Mesendoderm (in vitro differentiated cells): Measurements from ENCODE around the gene DEK.

Source experiments
- DNase-seq: peaks from one replicate; pipeline ENCODE4 v3.0.0; 2013
- H2AK5ac ChIP-seq: 2 replicates; pipeline ENCODE4 v1.6.1; 2013; ENCODE audit warnings: low read length, inconsistent platforms
- H2BK120ac ChIP-seq: 2 replicates; pipeline ENCODE4 v1.6.1; 2013; ENCODE audit warnings: low read depth, mild to moderate bottlenecking, low read length, moderate library complexity, mixed read lengths
- H2BK15ac ChIP-seq: replicated peaks from 2 replicates; pipeline ENCODE4 v1.6.1; 2013; ENCODE audit warnings: low read depth, mild to moderate bottlenecking, moderate library complexity
- H2BK5ac ChIP-seq: 2 replicates; pipeline ENCODE4 v1.6.1; 2013; ENCODE audit warnings: low read length, inconsistent platforms
- H3K18ac ChIP-seq: 2 replicates; pipeline ENCODE4 v1.6.1; 2013; ENCODE audit warnings: mild to moderate bottlenecking, low read length, mixed read lengths
- H3K23ac ChIP-seq: one replicate; pipeline ENCODE4 v1.6.1; 2013; ENCODE audit warnings: low read length
- H3K27ac ChIP-seq: 2 replicates; pipeline ENCODE4 v1.5.1; 2013; ENCODE audit warnings: low read depth, mild to moderate bottlenecking, inconsistent platforms, low read length, moderate library complexity
- H3K27me3 ChIP-seq: 2 replicates; pipeline ENCODE4 v1.6.1; 2013; ENCODE audit warnings: low read length, control low read depth, mild to moderate bottlenecking, inconsistent platforms; ENCODE audit not compliant: insufficient read depth, poor library complexity
- H3K36me3 ChIP-seq: 2 replicates; pipeline ENCODE4 v1.6.1; 2013; ENCODE audit warnings: low read length, inconsistent platforms; ENCODE audit not compliant: control insufficient read depth, insufficient read depth
- H3K4ac ChIP-seq: one replicate; pipeline ENCODE4 v1.6.1; 2013; ENCODE audit warnings: low read depth, mild to moderate bottlenecking, low read length, moderate library complexity
- H3K4me1 ChIP-seq: 2 replicates; pipeline ENCODE4 v1.6.1; 2013; ENCODE audit warnings: low read depth, low read length, inconsistent platforms; ENCODE audit not compliant: control insufficient read depth
- H3K4me2 ChIP-seq: 2 replicates; pipeline ENCODE4 v1.6.1; 2013; ENCODE audit warnings: low read length
- H3K4me3 ChIP-seq: 2 replicates; pipeline ENCODE4 v1.5.1; 2013; ENCODE audit warnings: mild to moderate bottlenecking, low read length
- H3K56ac ChIP-seq: one replicate; pipeline ENCODE4 v1.6.1; 2013; ENCODE audit warnings: low read length
- H3K79me1 ChIP-seq: 2 replicates; pipeline ENCODE4 v1.6.1; 2013; ENCODE audit warnings: low read length, inconsistent platforms
- H3K79me2 ChIP-seq: 2 replicates; pipeline ENCODE4 v1.6.1; 2013; ENCODE audit warnings: mild to moderate bottlenecking, low read length; ENCODE audit not compliant: control insufficient read depth, insufficient read depth
- H3K9ac ChIP-seq: 2 replicates; pipeline ENCODE4 v1.6.1; 2013; ENCODE audit warnings: low read length, inconsistent platforms
- H4K5ac ChIP-seq: one replicate; pipeline ENCODE4 v1.6.1; 2013; ENCODE audit warnings: low read length
- H4K8ac ChIP-seq: one replicate; pipeline ENCODE4 v1.6.1; 2013; ENCODE audit warnings: low read depth, mild to moderate bottlenecking, control low read depth, low read length, moderate library complexity
- WGBS: extraction: QIAGEN DNeasy Blood & Tissue Kit; methylation state at CpG from one replicate; pipeline ENCODE4 v1.1.7; 2013; ENCODE audit warnings: low lambda C conversion rate, missing lambda C conversion rate; ENCODE audit not compliant: insufficient coverage; ENCODE audit errors: extremely low coverage; 5-methylcytosine and 5-hydroxymethylcytosine counted together

The DEK gene

GRCh38 chr6:18264923-18265377 lies 620 bp upstream of the DEK start:
- no peak overlapping the region for H4K8ac ChIP-seq
- peak overlapping the region; percentile 77 for H3K9ac ChIP-seq
- peak overlapping the region; percentile 62 for H3K18ac ChIP-seq
- H3K4me3 ChIP-seq: peak overlapping the region; percentile 50
- H3K4ac ChIP-seq: peak overlapping the region; percentile 96
- H3K56ac ChIP-seq: peak overlapping the region; percentile 84
- H3K23ac ChIP-seq: no peak overlapping the region
- H3K4me1 ChIP-seq: peaks cover 5% of the 10 kb centered on the region
- no peaks in the 10 kb centered on the region for H3K36me3 ChIP-seq
- H2BK120ac ChIP-seq: no peak overlapping the region
- peak overlapping the region; percentile 40 for H2AK5ac ChIP-seq
- H3K79me1 ChIP-seq: no peaks in the 10 kb centered on the region
- H3K27me3 ChIP-seq: no peaks in the 10 kb centered on the region
- peak overlapping the region; percentile 6 for H4K5ac ChIP-seq
- no peak overlapping the region for H2BK5ac ChIP-seq
- no peak overlapping the region for H2BK15ac ChIP-seq
- H3K27ac ChIP-seq: peak overlapping the region; percentile 57
- peaks cover 41% of the 10 kb centered on the region for H3K79me2 ChIP-seq
- H3K4me2 ChIP-seq: peak overlapping the region; percentile 63
- WGBS: no CpG with 5 or more reads among the region's 11 CpGs
- no peak for DNase-seq

DNA sequence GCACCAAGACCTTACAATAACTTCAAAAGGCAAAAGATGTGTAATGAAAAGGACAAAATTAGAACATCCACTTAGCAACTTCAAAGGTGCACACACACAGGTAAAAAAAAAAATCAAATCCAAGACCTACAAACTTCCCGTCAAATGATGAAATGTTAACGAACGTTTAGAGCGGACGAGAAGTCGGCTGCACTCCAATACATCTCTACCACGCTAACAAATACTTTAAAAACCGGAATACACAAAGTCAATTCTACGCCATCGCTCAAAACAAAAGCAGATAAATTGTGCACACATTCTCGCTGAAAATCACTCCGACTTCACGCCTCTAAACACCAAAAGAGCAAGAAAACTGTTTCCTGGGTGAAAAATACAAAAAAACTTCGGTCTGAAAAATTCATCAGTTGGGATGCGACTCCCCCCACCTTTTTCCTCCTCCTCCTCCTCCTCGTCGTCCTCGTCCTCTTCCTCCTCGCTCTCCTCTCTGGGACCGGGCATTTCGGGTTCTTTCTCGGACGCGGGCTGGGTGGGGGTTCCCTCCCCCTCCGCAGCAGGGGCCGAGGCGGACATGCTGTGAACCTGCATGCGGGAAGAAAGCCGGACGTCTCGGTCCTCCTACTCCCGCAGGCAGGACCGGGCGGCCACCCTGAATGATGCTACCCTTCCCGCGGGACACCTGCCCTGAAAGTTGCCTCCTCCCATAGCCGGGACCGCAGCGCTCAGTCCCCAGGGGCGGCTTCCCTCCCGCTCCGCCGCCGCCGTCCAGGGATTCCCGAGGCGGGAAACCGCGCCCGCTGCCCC lies 712 bp downstream of the DEK start:
- no peak overlapping the region for H2BK5ac ChIP-seq
- peak overlapping the region; percentile 47 for H3K4me3 ChIP-seq
- no CpG with 5 or more reads among the region's 50 CpGs for WGBS
- peaks cover 5% of the 10 kb centered on the region for H3K4me1 ChIP-seq
- no peaks in the 10 kb centered on the region for H3K79me1 ChIP-seq
- peak overlapping the region; percentile 54 for H2BK120ac ChIP-seq
- no peaks in the 10 kb centered on the region for H3K27me3 ChIP-seq
- H4K8ac ChIP-seq: no peak overlapping the region
- no peak overlapping the region for H2BK15ac ChIP-seq
- H3K18ac ChIP-seq: peak overlapping the region; percentile 100
- peak overlapping the region; percentile 72 for H3K9ac ChIP-seq
- peak overlapping the region; percentile 94 for H3K27ac ChIP-seq
- H3K23ac ChIP-seq: no peak overlapping the region
- H3K36me3 ChIP-seq: no peaks in the 10 kb centered on the region
- peak; percentile 17 for DNase-seq
- peaks cover 52% of the 10 kb centered on the region for H3K79me2 ChIP-seq
- H3K4me2 ChIP-seq: peak overlapping the region; percentile 50
- H2AK5ac ChIP-seq: no peak overlapping the region
- no peak overlapping the region for H4K5ac ChIP-seq
- H3K4ac ChIP-seq: peak overlapping the region; percentile 100
- peak overlapping the region; percentile 95 for H3K56ac ChIP-seq

DNA sequence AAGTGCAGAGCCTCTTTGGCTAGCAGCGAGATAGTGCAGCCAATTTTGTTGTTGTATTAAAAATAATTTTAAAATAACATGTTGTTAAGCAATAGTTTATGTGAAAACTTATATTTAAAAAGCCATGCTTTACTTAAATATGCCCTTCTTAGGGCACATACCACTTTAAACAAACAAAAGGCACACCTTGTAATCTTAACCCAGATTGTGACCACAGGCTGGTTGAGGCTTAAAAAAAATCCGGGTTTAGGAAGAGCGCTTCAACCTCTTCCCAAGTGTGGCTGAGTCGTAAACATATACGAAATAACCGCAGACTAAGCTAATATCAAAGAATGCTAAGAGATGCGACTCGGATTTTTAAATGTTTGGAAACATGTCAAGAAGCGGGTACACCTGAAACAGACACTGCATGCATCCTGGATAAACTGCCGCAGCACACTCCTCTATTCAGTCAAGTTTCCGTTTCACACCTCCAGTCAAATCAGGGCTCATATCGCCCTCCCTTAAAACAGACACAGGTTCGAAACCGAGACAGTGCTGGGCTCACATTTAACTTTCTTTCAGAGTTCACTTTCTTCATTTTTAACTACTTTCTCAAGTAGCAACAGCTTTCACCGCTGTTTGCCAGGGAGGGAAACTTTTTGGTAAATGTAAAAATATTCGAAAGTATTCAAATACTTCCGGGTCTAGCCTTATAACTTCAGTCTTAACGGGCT lies 1.5 kb downstream of the DEK start:
- Histone ChIP-seq H3K79me1 (no peaks in the 10 kb centered on the region), H3K23ac (no peak overlapping the region), H3K79me2 (peaks cover 54% of the 10 kb centered on the region), H3K9ac (peak overlapping the region; percentile 72), H3K27me3 (no peaks in the 10 kb centered on the region), H2BK120ac (no peak overlapping the region), H3K56ac (peak overlapping the region; percentile 95), H4K5ac (no peak overlapping the region), H3K4ac (no peak overlapping the region), H2BK5ac (no peak overlapping the region), H3K4me1 (peaks cover 5% of the 10 kb centered on the region), H3K27ac (no peak overlapping the region), H3K4me3 (peak overlapping the region; percentile 47), H3K36me3 (no peaks in the 10 kb centered on the region), H3K18ac (no peak overlapping the region), H2BK15ac (no peak overlapping the region), H2AK5ac (no peak overlapping the region), H4K8ac (no peak overlapping the region), H3K4me2 (peak overlapping the region; percentile 50)
- no CpG with 5 or more reads among the region's 18 CpGs for WGBS
- DNase-seq: peak; percentile 55

DNA sequence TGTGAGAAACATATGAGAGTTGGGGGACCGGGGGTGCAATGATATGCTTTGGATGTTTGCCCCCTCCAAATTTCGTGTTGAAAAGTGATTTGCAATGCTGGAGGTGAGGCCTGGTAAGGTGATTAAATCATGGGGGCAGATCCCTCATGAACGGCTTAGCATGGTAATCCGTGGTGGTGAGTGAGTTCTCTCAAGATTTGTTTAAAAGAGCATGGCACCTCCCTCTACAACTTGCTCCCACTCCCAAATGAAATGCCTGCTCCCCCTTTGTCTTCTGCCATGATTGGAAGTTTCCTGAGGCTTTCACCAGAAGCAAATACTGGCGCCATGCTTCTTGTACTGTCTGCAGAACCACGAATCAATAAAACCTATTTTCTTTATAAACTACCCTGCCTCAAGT lies 2.5 kb downstream of the DEK start:
- peaks cover 61% of the 10 kb centered on the region for H3K79me2 ChIP-seq
- peak overlapping the region; percentile 31 for H3K4me2 ChIP-seq
- H3K79me1 ChIP-seq: peaks cover 2% of the 10 kb centered on the region
- H3K27me3 ChIP-seq: no peaks in the 10 kb centered on the region
- peak overlapping the region; percentile 61 for H3K9ac ChIP-seq
- no peak overlapping the region for H3K4me3 ChIP-seq
- H2AK5ac ChIP-seq: no peak overlapping the region
- H3K56ac ChIP-seq: peak overlapping the region; percentile 50
- peak; percentile 17 for DNase-seq
- no peak overlapping the region for H2BK120ac ChIP-seq
- H3K4ac ChIP-seq: no peak overlapping the region
- H2BK5ac ChIP-seq: no peak overlapping the region
- no CpG with 5 or more reads among the region's 6 CpGs for WGBS
- H4K5ac ChIP-seq: no peak overlapping the region
- H3K27ac ChIP-seq: no peak overlapping the region
- no peak overlapping the region for H3K23ac ChIP-seq
- H3K4me1 ChIP-seq: peaks cover 5% of the 10 kb centered on the region
- peaks cover 2% of the 10 kb centered on the region for H3K36me3 ChIP-seq
- H4K8ac ChIP-seq: no peak overlapping the region
- no peak overlapping the region for H3K18ac ChIP-seq
- no peak overlapping the region for H2BK15ac ChIP-seq

GRCh38 chr6:18260448-18261106 lies 3.8 kb downstream of the DEK start:
- Histone ChIP-seq H4K8ac (no peak overlapping the region), H3K79me1 (peaks cover 2% of the 10 kb centered on the region), H2BK15ac (no peak overlapping the region), H3K27me3 (no peaks in the 10 kb centered on the region), H3K4me2 (no peak overlapping the region), H3K56ac (peak overlapping the region; percentile 50), H3K79me2 (peaks cover 63% of the 10 kb centered on the region), H2AK5ac (no peak overlapping the region), H3K23ac (no peak overlapping the region), H2BK5ac (no peak overlapping the region), H3K36me3 (peaks cover 2% of the 10 kb centered on the region), H3K4me1 (peaks cover 5% of the 10 kb centered on the region), H3K4ac (no peak overlapping the region), H3K9ac (peak overlapping the region; percentile 51), H3K27ac (no peak overlapping the region), H2BK120ac (no peak overlapping the region), H3K4me3 (no peak overlapping the region), H4K5ac (no peak overlapping the region), H3K18ac (no peak overlapping the region)
- no CpG with 5 or more reads among the region's 4 CpGs for WGBS
- peak; percentile 33 for DNase-seq
